K562 (cell line): Measurements from ENCODE around the gene DSTYK. TPM values are rescaled to one million over a fixed set of nuclear protein-coding genes. Genes with fewer than 3 reads are reported as not detected.

Source experiments
- ATF6 ChIP-seq: sonication (generic); formaldehyde crosslinking; IDR thresholded peaks from 2 replicates; pipeline ENCODE4 v1.4.0; 2020; ENCODE audit warnings: mild to moderate bottlenecking, missing genetic modification reagents
- CHCHD3 ChIP-seq: fragments of 250-450 bp; sonication (Bioruptor Pico); IDR thresholded peaks from 2 replicates; pipeline ENCODE4 v2.1.2; 2022; ENCODE audit warnings: mild to moderate bottlenecking
- CREB1 ChIP-seq, 2 experiments: sonication (generic) in 1 of 2; formaldehyde crosslinking in 1 of 2; IDR thresholded peaks; 2 replicates each; pipeline versions ENCODE4 v1.6.1 to v1.8.0; 2012 to 2022; ENCODE audit warnings: inconsistent platforms in 1 of 2, mild to moderate bottlenecking in 1 of 2, missing genetic modification reagents in 1 of 2, moderate library complexity in 1 of 2
- DPF2 ChIP-seq: fragments of 450-650 bp; IDR thresholded peaks from 2 replicates; pipeline ENCODE4 v1.6.1; 2016
- HLTF ChIP-seq: fragments of 450-650 bp; IDR thresholded peaks from 2 replicates; pipeline ENCODE4 v1.6.1; 2016
- HMGN3 ChIP-seq: IDR thresholded peaks from 2 replicates; pipeline ENCODE4 v1.6.1; 2011; ENCODE audit warnings: borderline replicate concordance, low read depth, mild to moderate bottlenecking, mixed read lengths, low read length; ENCODE audit not compliant: insufficient read length; ENCODE audit errors: extremely low read depth
- JUN ChIP-seq, 2 experiments: sonication (generic) in 1 of 2; formaldehyde crosslinking in 1 of 2; IDR thresholded peaks; 2 replicates each; pipeline versions ENCODE4 v1.6.1 to v1.8.0; 2012 to 2022; ENCODE audit warnings: borderline replicate concordance in 2 of 2, mild to moderate bottlenecking in 2 of 2, improper control_type of control experiment in 1 of 2, low read depth in 1 of 2, low read length in 1 of 2, missing genetic modification reagents in 1 of 2
- NR1H2 ChIP-seq: sonication (generic); formaldehyde crosslinking; IDR thresholded peaks from 2 replicates; pipeline ENCODE4 v1.4.0; 2020; ENCODE audit warnings: mild to moderate bottlenecking, missing genetic modification reagents
- PML ChIP-seq: IDR thresholded peaks from 2 replicates; pipeline ENCODE4 v1.6.1; 2012; ENCODE audit warnings: low read length, inconsistent platforms
- PTTG1 ChIP-seq: fragments of 450-650 bp; IDR thresholded peaks from 2 replicates; pipeline ENCODE4 v1.6.1; 2016; ENCODE audit warnings: low read depth, mild to moderate bottlenecking, missing genetic modification characterization, missing compliant biosample characterization
- SREBF2 ChIP-seq: sonication (generic); formaldehyde crosslinking; IDR thresholded peaks from 2 replicates; pipeline ENCODE4 v1.4.0; 2020; ENCODE audit warnings: mild to moderate bottlenecking, missing genetic modification reagents
- TAF9B ChIP-seq: fragments of 450-650 bp; IDR thresholded peaks from 2 replicates; pipeline ENCODE4 v1.6.1; 2018; ENCODE audit warnings: mild to moderate bottlenecking; ENCODE audit not compliant: partially characterized antibody
- THRB ChIP-seq: fragments of 450-650 bp; formaldehyde crosslinking; conservative IDR thresholded peaks from 2 replicates; pipeline ENCODE4 v1.4.0; 2022; ENCODE audit warnings: mild to moderate bottlenecking, missing genetic modification characterization
- UBTF ChIP-seq, 2 experiments: IDR thresholded peaks; 2 replicates each; pipeline ENCODE4 v1.6.1; 2012; ENCODE audit warnings: improper control_type of control experiment in 2 of 2, low read depth in 2 of 2, low read length in 2 of 2, borderline replicate concordance in 1 of 2
- YBX1 ChIP-seq: fragments of 450-650 bp; IDR thresholded peaks from 2 replicates; pipeline ENCODE4 v1.7.1; 2016; ENCODE audit warnings: mild to moderate bottlenecking
- ZNF175 ChIP-seq: fragments of 200-800 bp; sonication (Bioruptor generic); IDR thresholded peaks from 2 replicates; pipeline ENCODE4 v1.6.1; 2016; ENCODE audit warnings: low read depth, mild to moderate bottlenecking, missing genetic modification characterization, missing compliant biosample characterization
- ZNF253 ChIP-seq: fragments of 250-450 bp; sonication (Bioruptor Pico); conservative IDR thresholded peaks from 2 replicates; pipeline ENCODE4 v1.6.1; 2021; ENCODE audit warnings: mild to moderate bottlenecking
- ZNF41 ChIP-seq: fragments of 250-450 bp; sonication (Bioruptor Pico); conservative IDR thresholded peaks from 2 replicates; pipeline ENCODE4 v1.4.0; 2020; ENCODE audit warnings: mild to moderate bottlenecking
- ZNF512 ChIP-seq: IDR thresholded peaks from 2 replicates; pipeline ENCODE4 v1.6.1; 2016; ENCODE audit warnings: missing genetic modification characterization, missing compliant biosample characterization
- ZNF830 ChIP-seq: fragments of 250-450 bp; sonication (Bioruptor Pico); IDR thresholded peaks from 2 replicates; pipeline ENCODE4 v1.5.0; 2021; ENCODE audit warnings: mild to moderate bottlenecking
- polyA plus RNA-seq, 8 experiments: library from polyadenylated mRNA; depleted of rRNA in 4 of 8; stranded (reverse) in 5 of 8; unstranded in 3 of 8; fragments of >200 nt; fragmentation: Nextera tagmentation in 2 of 8; fragmentation: Illumina TruSeq in 1 of 8; extraction: Ambion mirVana in 2 of 8; extraction: Trizol in 1 of 8; gene quantifications; 2 replicates each; pipeline versions ENCODE4 v1.2.1 to v1.2.3, GENCODE V29; 2011 to 2014; ENCODE audit warnings: inconsistent platforms in 1 of 8, missing spikeins in 1 of 8
- total RNA-seq, 7 experiments: library from RNA; depleted of rRNA in 6 of 7; stranded (reverse); fragments of >200 nt in 6 of 7; fragmentation: Illumina TruSeq in 2 of 7; extraction: Trizol in 2 of 7; gene quantifications; 2 replicates each; pipeline versions ENCODE4 v1.2.1 to v1.2.3, GENCODE V29; 2011 to 2021; ENCODE audit warnings: low replicate concordance in 1 of 7

DSTYK gene
- total and polyA plus RNA-seq, 9 of the 15 experiments (the other 6 are each of a cell fraction or from before 2014, with no cell fraction given), result 4.2 to 7.1 (median 6.2) TPM

- TF ChIP-seq THRB (CRISPR knock-in tag) (0 out of 2 replicates have a peak, but pooled peaks have one; percentile 30), HLTF (peak; percentile 58), TAF9B (peak; percentile 92), PTTG1 (tag) (peak; percentile 54; the same call in 1 of the 2 replicates), CREB1 (IDR thresholded peaks at IDR 0.05) (peak; percentile 87), CREB1 (CRISPR knock-in tag; IDR thresholded peaks at IDR 0.05) (peak; percentile 88), CHCHD3 (no peak), UBTF (IDR thresholded peaks at IDR 0.05; ENCODE audit: borderline replicate concordance in 1 of 2, low read depth in 2 of 2, low read length in 2 of 2) (peak; percentile 51 to 85; a peak in 3 of 4 replicates), ZNF41 (CRISPR knock-in tag) (0 out of 2 replicates have a peak, but pooled peaks have one; percentile 64), ZNF512 (tag) (no peak), YBX1 (no peak), ZNF830 (no peak), ZNF175 (CRISPR knock-in tag) (peak; percentile 88), ATF6 (CRISPR knock-in tag) (0 out of 2 replicates have a peak, but pooled peaks have one; percentile 48), PML (peak; percentile 77), DPF2 (peak; percentile 86), NR1H2 (CRISPR knock-in tag) (peak; percentile 65; the same call in 1 of the 2 replicates), ZNF253 (CRISPR knock-in tag) (no peak), SREBF2 (CRISPR knock-in tag) (no peak), HMGN3 (no peak), JUN (IDR thresholded peaks at IDR 0.05; ENCODE audit: borderline replicate concordance, low read depth, low read length) (peak; percentile 84), JUN (CRISPR knock-in tag; IDR thresholded peaks at IDR 0.05; ENCODE audit: borderline replicate concordance) (peak; percentile 97)
Observed at GRCh38 chr1:205121660-205122488, 89.6 kb downstream of the DSTYK start, which contains the start of gene RBBP5 (continued).
